Neural progenitor cell (in vitro differentiated cells): Measurements from ENCODE around the gene FBXL2. TPM values are rescaled to one million over a fixed set of nuclear protein-coding genes. Genes with fewer than 3 reads are reported as not detected.

Experiments
- DNase-seq: peaks from one replicate; pipeline ENCODE4 v3.0.0-alpha.2; 2016; ENCODE audit warnings: low spot score
- H2AFZ ChIP-seq: fragments of 200-600 bp; sonication (generic); replicated peaks from 2 replicates; pipeline ENCODE4 v1.6.1; 2016; ENCODE audit warnings: antibody characterized with exemption
- H3F3A ChIP-seq: fragments of 200-600 bp; sonication (generic); 2 replicates; pipeline ENCODE4 v1.6.1; 2016; ENCODE audit warnings: antibody characterized with exemption, low read depth
- H3K27ac ChIP-seq: fragments of 200-600 bp; sonication (generic); 2 replicates; pipeline ENCODE4 v1.5.1; 2016; ENCODE audit warnings: mild to moderate bottlenecking
- H3K27me3 ChIP-seq: fragments of 200-600 bp; sonication (generic); 2 replicates; pipeline ENCODE4 v1.6.1; 2016; ENCODE audit warnings: mild to moderate bottlenecking, moderate library complexity
- H3K36me3 ChIP-seq: fragments of 200-600 bp; sonication (generic); 2 replicates; pipeline ENCODE4 v1.5.1; 2016
- H3K4me1 ChIP-seq: fragments of 200-600 bp; sonication (generic); 2 replicates; pipeline ENCODE4 v1.6.1; 2016; ENCODE audit warnings: mixed run types
- H3K4me2 ChIP-seq: fragments of 200-600 bp; sonication (generic); 2 replicates; pipeline ENCODE4 v1.6.1; 2016
- H3K4me3 ChIP-seq: fragments of 200-600 bp; sonication (generic); 2 replicates; pipeline ENCODE4 v1.5.1; 2016
- H3K79me2 ChIP-seq: fragments of 200-600 bp; sonication (generic); 2 replicates; pipeline ENCODE4 v1.6.1; 2016; ENCODE audit warnings: low read depth
- H3K9ac ChIP-seq: fragments of 200-600 bp; sonication (generic); 2 replicates; pipeline ENCODE4 v1.6.1; 2016
- H3K9me3 ChIP-seq: fragments of 200-600 bp; sonication (generic); 2 replicates; pipeline ENCODE4 v1.5.1; 2016; ENCODE audit warnings: low read depth
- H4K20me1 ChIP-seq: fragments of 200-600 bp; sonication (generic); 2 replicates; pipeline ENCODE4 v1.6.1; 2016; ENCODE audit warnings: low read depth
- H3K27ac Mint-ChIP-seq: 3 replicates; pipeline ENCODE4 v1.8.0; 2021; ENCODE audit warnings: mixed read lengths
- H3K27me3 Mint-ChIP-seq: 2 replicates; pipeline ENCODE4 v1.8.0; 2022; ENCODE audit warnings: low read depth, mild to moderate bottlenecking, inconsistent platforms, moderate library complexity, mixed read lengths; ENCODE audit not compliant: insufficient read depth
- H3K36me3 Mint-ChIP-seq: 3 replicates; pipeline ENCODE4 v1.8.0; 2021; ENCODE audit warnings: mixed read lengths
- H3K4me1 Mint-ChIP-seq: 3 replicates; pipeline ENCODE4 v1.8.0; 2021; ENCODE audit warnings: mixed read lengths
- H3K4me3 Mint-ChIP-seq: 3 replicates; pipeline ENCODE4 v1.8.0; 2021; ENCODE audit warnings: mild to moderate bottlenecking, moderate library complexity, mixed read lengths
- H3K9me3 Mint-ChIP-seq: 3 replicates; pipeline ENCODE4 v1.8.0; 2020; ENCODE audit warnings: mixed read lengths
- CTCF ChIP-seq: fragments of 200-600 bp; sonication (generic); IDR thresholded peaks from 2 replicates; pipeline ENCODE4 v1.5.1; 2017; ENCODE audit warnings: antibody characterized with exemption, mild to moderate bottlenecking
- EZH2 ChIP-seq: fragments of 200-600 bp; sonication (generic); IDR thresholded peaks from 2 replicates; pipeline ENCODE4 v1.6.1; 2017; ENCODE audit warnings: antibody characterized with exemption, mild to moderate bottlenecking, moderate library complexity
- EZH2phosphoT487 ChIP-seq: fragments of 200-600 bp; sonication (generic); IDR thresholded peaks from 2 replicates; pipeline ENCODE4 v1.6.1; 2017; ENCODE audit warnings: antibody characterized with exemption
- total RNA-seq: library from RNA; depleted of rRNA; stranded (reverse); fragments of >200 nt; gene quantifications from 2 replicates; pipeline ENCODE4 v1.2.3, GENCODE V29; 2015; ENCODE audit warnings: low replicate concordance

FBXL2 gene
- total RNA-seq, 1 donor from 2014 or later, result 18.2 TPM

- H3K4me2 ChIP-seq, result no peak overlapping the region
- no peaks in the 10 kb centered on the region for H3F3A ChIP-seq
- Mint-ChIP-seq H3K9me3 (peaks cover 33% of the 10 kb centered on the region), H3K4me1 (no peaks in the 10 kb centered on the region), H3K4me3 (no peak overlapping the region), H3K27me3 (peaks cover 3% of the 10 kb centered on the region), H3K27ac (no peak overlapping the region), H3K36me3 (peaks cover 5% of the 10 kb centered on the region)
- no peaks in the 10 kb centered on the region for H4K20me1 ChIP-seq
- no peak overlapping the region for H2AFZ ChIP-seq
- H3K4me3 ChIP-seq, result no peak overlapping the region
- no peak for DNase-seq
- no peak overlapping the region for H3K27ac ChIP-seq
- peaks cover 8% of the 10 kb centered on the region for H3K9me3 ChIP-seq
- H3K79me2 ChIP-seq, result no peaks in the 10 kb centered on the region
- TF ChIP-seq CTCF (no peak), EZH2 (no peak), EZH2phosphoT487 (no peak)
- no peaks in the 10 kb centered on the region for H3K27me3 ChIP-seq
- H3K36me3 ChIP-seq, result no peaks in the 10 kb centered on the region
- H3K9ac ChIP-seq, result no peak overlapping the region
- H3K4me1 ChIP-seq, result peaks cover 7% of the 10 kb centered on the region
These were observed 10.5 kb downstream of the FBXL2 start for GRCh38 chr3:33287672-33288282.

- H3K79me2 ChIP-seq, result no peaks in the 10 kb centered on the region
- H2AFZ ChIP-seq, result no peak overlapping the region
- no peaks in the 10 kb centered on the region for H3K9me3 ChIP-seq
- no peak overlapping the region for H3K4me2 ChIP-seq
- no peaks in the 10 kb centered on the region for H4K20me1 ChIP-seq
- no peak overlapping the region for H3K27ac ChIP-seq
- no peak for DNase-seq
- H3K36me3 Mint-ChIP-seq, result peaks cover 7% of the 10 kb centered on the region
- no peaks in the 10 kb centered on the region for H3K27me3 Mint-ChIP-seq
- H3K36me3 ChIP-seq, result no peaks in the 10 kb centered on the region
- H3F3A ChIP-seq, result no peaks in the 10 kb centered on the region
- TF ChIP-seq CTCF, result no peak
- no peak for TF ChIP-seq EZH2phosphoT487
- TF ChIP-seq EZH2, result no peak
- no peak overlapping the region for H3K4me3 ChIP-seq
- H3K27ac Mint-ChIP-seq, result no peak overlapping the region
- no peaks in the 10 kb centered on the region for H3K4me1 ChIP-seq
- H3K9me3 Mint-ChIP-seq, result no peaks in the 10 kb centered on the region
- no peaks in the 10 kb centered on the region for H3K27me3 ChIP-seq
- no peak overlapping the region for H3K4me3 Mint-ChIP-seq
- no peaks in the 10 kb centered on the region for H3K4me1 Mint-ChIP-seq
- no peak overlapping the region for H3K9ac ChIP-seq
These were observed 22.3 kb downstream of the FBXL2 start for GRCh38 chr3:33299395-33300081.

GRCh38 chr3:33312361-33312760 is 35.1 kb downstream of the FBXL2 start:
- peaks cover 4% of the 10 kb centered on the region for H3K9me3 Mint-ChIP-seq
- no peak overlapping the region for H3K9ac ChIP-seq
- H3K4me1 ChIP-seq, result no peaks in the 10 kb centered on the region
- H3K36me3 Mint-ChIP-seq, result peaks cover 10% of the 10 kb centered on the region
- no peak for DNase-seq
- no peaks in the 10 kb centered on the region for H3K27me3 Mint-ChIP-seq
- H3F3A ChIP-seq, result no peaks in the 10 kb centered on the region
- no peaks in the 10 kb centered on the region for H3K27me3 ChIP-seq
- no peaks in the 10 kb centered on the region for H3K9me3 ChIP-seq
- H3K4me2 ChIP-seq, result no peak overlapping the region
- no peak overlapping the region for H3K27ac ChIP-seq
- no peak overlapping the region for H2AFZ ChIP-seq
- TF ChIP-seq CTCF, result no peak
- TF ChIP-seq EZH2, result no peak
- no peak for TF ChIP-seq EZH2phosphoT487
- H4K20me1 ChIP-seq, result no peaks in the 10 kb centered on the region
- no peak overlapping the region for H3K4me3 Mint-ChIP-seq
- H3K79me2 ChIP-seq, result no peaks in the 10 kb centered on the region
- H3K27ac Mint-ChIP-seq, result no peak overlapping the region
- H3K36me3 ChIP-seq, result no peaks in the 10 kb centered on the region
- no peak overlapping the region for H3K4me3 ChIP-seq
- peaks cover 3% of the 10 kb centered on the region for H3K4me1 Mint-ChIP-seq
